GM12874 (cell line): ENCODE measurements around the gene AK8.

ENCODE experiments used
- CTCF ChIP-seq: IDR thresholded peaks from 2 replicates; pipeline ENCODE4 v1.5.1; 2011; ENCODE audit warnings: low read depth, mild to moderate bottlenecking, control low read depth, low read length, moderate library complexity; ENCODE audit not compliant: insufficient read depth

Gene AK8

DNA sequence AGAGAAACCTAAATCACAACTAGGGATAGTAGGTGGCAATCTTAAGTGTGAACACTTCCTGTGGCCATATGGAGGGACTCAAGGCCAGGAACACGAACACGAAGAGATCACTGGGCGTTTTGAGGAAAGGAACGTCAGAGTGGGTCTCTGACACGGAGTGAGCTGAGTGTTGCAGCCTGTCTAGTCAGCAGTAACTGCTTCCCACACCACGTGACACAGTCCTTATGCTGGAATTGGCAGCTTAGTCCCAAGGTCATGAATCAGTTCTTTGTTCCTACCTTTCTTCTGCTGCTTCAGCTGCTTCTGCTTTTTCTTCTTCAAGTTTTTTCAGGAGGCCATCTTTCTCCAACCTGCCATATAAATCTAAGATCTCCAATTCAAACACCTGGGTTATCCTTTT lies 18.8 kb upstream of the AK8 start:
- TF ChIP-seq CTCF = no peak

- TF ChIP-seq CTCF = no peak
Observed at GRCh38 chr9:132896264-132896663, 18.2 kb upstream of the AK8 start.

DNA sequence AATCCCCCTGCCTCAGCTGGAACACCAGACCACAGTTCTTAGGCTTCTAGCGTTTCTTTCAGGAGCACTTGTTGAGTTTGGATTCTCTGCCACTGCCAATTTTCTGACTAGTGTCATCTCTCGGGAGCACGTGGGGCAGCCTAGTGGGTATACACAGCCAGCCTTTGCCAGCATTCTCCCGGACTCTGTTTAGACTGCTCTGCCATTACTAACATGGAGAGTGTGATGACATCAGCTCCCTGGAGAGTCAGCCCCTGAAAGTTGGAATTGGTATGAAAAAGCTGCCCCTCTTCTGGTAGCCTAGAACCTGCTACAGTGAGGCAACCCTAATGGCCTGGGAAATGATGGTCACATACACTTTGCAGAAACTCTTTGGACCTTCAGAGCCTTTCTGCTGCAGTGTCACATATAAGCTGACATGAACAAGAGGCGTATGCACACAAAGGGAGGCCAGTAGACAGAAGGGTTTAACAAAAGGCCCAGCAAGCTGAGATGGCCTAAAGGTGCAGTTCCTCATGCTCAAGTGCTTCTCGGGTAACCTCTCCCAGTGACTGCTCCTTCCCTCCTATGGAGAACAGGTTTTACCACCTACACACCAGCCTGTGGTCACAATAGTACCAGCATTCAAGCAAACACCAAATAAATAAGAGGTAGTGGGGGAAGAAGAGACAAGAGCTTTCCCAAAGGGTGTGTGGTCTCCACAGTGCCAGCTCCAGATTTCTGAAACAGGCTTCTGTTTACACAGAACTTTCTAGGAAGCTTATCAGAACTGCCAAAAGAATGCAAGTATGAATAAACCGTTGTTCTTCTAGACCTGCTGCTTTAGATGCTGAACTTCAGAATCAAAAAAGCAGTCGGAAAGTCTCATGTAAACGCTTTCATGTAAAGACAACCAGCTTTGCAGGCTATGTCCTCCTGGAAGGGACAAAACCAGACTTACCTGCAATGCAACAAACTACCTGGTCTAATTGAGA lies 17.1 kb upstream of the AK8 start:
- no peak for TF ChIP-seq CTCF

DNA sequence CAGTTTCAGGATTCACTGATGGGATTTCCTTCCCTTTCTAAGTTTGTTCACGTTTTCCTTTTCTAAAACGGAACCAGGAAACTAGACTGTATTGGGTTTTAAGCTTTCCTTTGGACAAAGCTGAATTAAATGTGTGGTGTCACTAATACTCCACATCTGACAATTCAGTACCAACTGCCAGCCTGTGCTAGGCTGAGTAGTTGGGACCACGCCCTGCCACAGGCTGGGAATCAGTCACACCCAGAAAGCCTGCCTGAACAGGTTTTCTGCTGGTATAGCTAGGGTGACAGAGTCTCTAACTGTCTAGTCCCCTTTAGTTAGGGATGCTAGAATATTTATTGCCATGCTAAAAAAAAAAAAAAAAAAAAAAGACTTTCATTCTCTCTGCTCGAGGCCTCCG lies 16.3 kb upstream of the AK8 start:
- TF ChIP-seq CTCF = no peak

DNA sequence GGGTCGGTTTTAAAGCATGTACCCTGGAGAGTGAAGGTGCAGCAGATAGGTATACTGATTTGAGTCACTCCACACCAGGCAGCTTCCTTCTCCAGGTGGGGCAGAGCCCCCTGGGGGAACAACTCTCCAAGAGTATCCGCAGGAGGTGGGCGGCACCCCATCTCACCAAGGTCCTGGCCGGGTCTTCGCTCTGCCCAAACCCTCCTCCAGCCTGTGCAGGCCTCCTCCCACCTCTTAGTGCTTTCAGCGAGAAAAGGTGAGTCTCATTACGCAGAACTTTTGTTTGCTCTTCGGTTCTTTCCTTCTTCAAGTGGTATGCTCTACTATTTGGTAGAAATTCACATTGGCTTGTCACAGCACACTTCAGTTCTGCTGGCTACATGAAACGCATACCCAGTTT lies 14.3 kb upstream of the AK8 start:
- TF ChIP-seq CTCF = no peak

DNA sequence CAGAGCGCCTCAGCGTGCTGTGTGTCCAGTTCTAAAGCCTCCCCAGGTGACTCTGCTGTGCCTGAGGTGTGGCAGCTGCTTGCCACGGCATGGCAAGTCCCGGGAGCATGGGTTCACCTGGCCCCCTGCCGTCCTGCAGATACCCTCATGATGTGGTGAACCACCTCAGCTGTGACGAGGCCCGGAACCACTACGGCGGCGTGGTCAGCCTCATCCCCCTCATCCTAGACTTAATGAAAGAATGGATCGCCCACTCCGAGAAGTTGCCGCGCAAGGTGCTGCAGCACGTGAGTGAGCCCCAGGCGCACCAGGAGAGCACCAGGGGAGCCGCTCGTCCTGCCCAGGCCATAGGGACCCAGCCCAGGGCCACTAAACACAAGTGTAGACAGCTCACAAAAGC lies 10.1 kb upstream of the AK8 start:
- TF ChIP-seq CTCF = no peak

GRCh38 chr9:132887181-132888120 lies 9.4 kb upstream of the AK8 start:
- TF ChIP-seq CTCF = no peak
